HepG2 (cell line): ENCODE results near the gene TRRAP. TPM values are rescaled to one million over a fixed set of nuclear protein-coding genes. Genes with fewer than 3 reads are reported as not detected.

ENCODE experiments used
- CREB3 ChIP-seq: sonication (generic); formaldehyde crosslinking; IDR thresholded peaks from 2 replicates; pipeline ENCODE4 v1.5.0; 2020; ENCODE audit warnings: missing genetic modification reagents
- CREBL2 ChIP-seq: sonication (generic); formaldehyde crosslinking; IDR thresholded peaks from 2 replicates; pipeline ENCODE4 v1.8.1; 2023; ENCODE audit warnings: missing genetic modification reagents, mild to moderate bottlenecking, borderline replicate concordance
- DDIT3 ChIP-seq: sonication (generic); formaldehyde crosslinking; IDR thresholded peaks from 2 replicates; pipeline ENCODE4 v1.4.0; 2020; ENCODE audit warnings: mild to moderate bottlenecking, missing genetic modification reagents
- ESRRA ChIP-seq: sonication (generic); formaldehyde crosslinking; IDR thresholded peaks from 2 replicates; pipeline ENCODE4 v1.5.1; 2020; ENCODE audit warnings: mild to moderate bottlenecking, low read depth, missing genetic modification reagents
- ETV5 ChIP-seq: IDR thresholded peaks from 2 replicates; pipeline ENCODE4 v1.6.1; 2018; ENCODE audit warnings: missing biosample characterization, missing genetic modification reagents, inconsistent platforms, borderline replicate concordance
- HDAC6 ChIP-seq: fragments of 200-600 bp; sonication (generic); IDR thresholded peaks from 2 replicates; pipeline ENCODE4 v1.7.0; 2017; ENCODE audit warnings: mild to moderate bottlenecking, antibody characterized with exemption, low read length, low read depth
- IKZF5 ChIP-seq: IDR thresholded peaks from 2 replicates; pipeline ENCODE4 v1.6.1; 2018; ENCODE audit warnings: missing genetic modification reagents, mild to moderate bottlenecking, missing compliant biosample characterization
- MAX ChIP-seq: IDR thresholded peaks from 2 replicates; pipeline ENCODE4 v1.6.1; 2012; ENCODE audit warnings: inconsistent platforms
- MXD3 ChIP-seq: IDR thresholded peaks from 2 replicates; pipeline ENCODE4 v1.6.1; 2016; ENCODE audit warnings: mild to moderate bottlenecking, missing biosample characterization, missing genetic modification reagents
- RXRA ChIP-seq: sonication (generic); formaldehyde crosslinking; IDR thresholded peaks from 2 replicates; pipeline ENCODE4 v1.5.1; 2020; ENCODE audit warnings: missing genetic modification reagents
- TFDP1 ChIP-seq: IDR thresholded peaks from 2 replicates; pipeline ENCODE4 v1.6.1; 2016; ENCODE audit warnings: missing compliant biosample characterization, missing genetic modification reagents, borderline replicate concordance
- U2AF1 ChIP-seq: fragments of 200-400 bp; formaldehyde crosslinking; optimal IDR thresholded peaks from 2 replicates; pipeline ENCODE3; 2017; ENCODE audit warnings: mild to moderate bottlenecking, low read depth, low read length
- ZBTB33 ChIP-seq: sonication (generic); formaldehyde crosslinking; IDR thresholded peaks from 2 replicates; pipeline ENCODE4 v1.4.0; 2020; ENCODE audit warnings: missing genetic modification reagents
- ZFP91 ChIP-seq: sonication (generic); formaldehyde crosslinking; IDR thresholded peaks from 2 replicates; pipeline ENCODE4 v1.9.0; 2022; ENCODE audit warnings: missing genetic modification reagents, mild to moderate bottlenecking, borderline replicate concordance
- ZNF274 ChIP-seq: sonication (generic); formaldehyde crosslinking; IDR thresholded peaks from 2 replicates; pipeline ENCODE4 v1.5.1; 2020; ENCODE audit warnings: mild to moderate bottlenecking, missing genetic modification reagents
- ZNF350 ChIP-seq: sonication (generic); formaldehyde crosslinking; IDR thresholded peaks from 2 replicates; pipeline ENCODE4 v1.4.0; 2020; ENCODE audit warnings: mild to moderate bottlenecking, low read depth, missing genetic modification reagents, borderline replicate concordance
- ZNF605 ChIP-seq: sonication (generic); formaldehyde crosslinking; IDR thresholded peaks from 2 replicates; pipeline ENCODE4 v1.8.0; 2022; ENCODE audit warnings: mild to moderate bottlenecking, missing genetic modification reagents
- ZNF629 ChIP-seq: sonication (generic); formaldehyde crosslinking; conservative IDR thresholded peaks from 2 replicates; pipeline ENCODE4 v1.5.0; 2020; ENCODE audit warnings: missing genetic modification reagents
- ZZZ3 ChIP-seq: sonication (generic); formaldehyde crosslinking; IDR thresholded peaks from 2 replicates; pipeline ENCODE4 v1.4.0; 2020; ENCODE audit warnings: missing genetic modification reagents, mild to moderate bottlenecking, borderline replicate concordance
- polyA plus RNA-seq, 8 experiments: library from polyadenylated mRNA; depleted of rRNA in 3 of 8; stranded (reverse) in 7 of 8; unstranded in 1 of 8; fragments of >200 nt; fragmentation: Illumina TruSeq in 4 of 8; extraction: Trizol in 4 of 8; gene quantifications; 2 replicates each; pipeline versions ENCODE4 v1.2.1 to v1.2.3, GENCODE V29; 2011 to 2016; ENCODE audit warnings: low read depth in 4 of 8, missing spikeins in 1 of 8, mixed read lengths in 1 of 8; ENCODE audit not compliant: insufficient read depth in 1 of 8
- total RNA-seq, 5 experiments: library from RNA; depleted of rRNA; stranded (reverse); fragments of >200 nt; fragmentation: Illumina TruSeq; extraction: Trizol; gene quantifications; 2 replicates each; pipeline ENCODE4 v1.2.3, GENCODE V29; 2016; ENCODE audit warnings: low read depth in 1 of 5

Gene TRRAP
- total and polyA plus RNA-seq, 2 of the 13 experiments (the other 11 are each of a cell fraction or from before 2014, with no cell fraction given): 8.6 to 10.5 TPM

GRCh38 chr7:98878365-98879197 is at the start of gene TRRAP (continued):
- TF ChIP-seq TFDP1 (CRISPR knock-in tag): peak; percentile 44; the same call in 1 of the 2 replicates
- TF ChIP-seq ESRRA: no peak
- TF ChIP-seq MXD3 (CRISPR knock-in tag): peak; percentile 70; the same call in 1 of the 2 replicates
- no peak for TF ChIP-seq HDAC6
- TF ChIP-seq ZNF350 (CRISPR knock-in tag): no peak
- TF ChIP-seq CREBL2: peak; percentile 79; the same call in 1 of the 2 replicates
- TF ChIP-seq MAX: 0 out of 2 replicates have a peak, but pooled peaks have one; percentile 43
- 0 out of 2 replicates have a peak, but pooled peaks have one; percentile 21 for TF ChIP-seq RXRA (CRISPR knock-in tag)
- no peak for TF ChIP-seq DDIT3
- TF ChIP-seq ETV5 (CRISPR knock-in tag): peak; percentile 32; the same call in 1 of the 2 replicates
- no peak for TF ChIP-seq ZBTB33 (CRISPR knock-in tag)
- TF ChIP-seq U2AF1: peak; percentile 85
- peak; percentile 61; the same call in 1 of the 2 replicates for TF ChIP-seq ZNF274 (CRISPR knock-in tag)
- no peak for TF ChIP-seq ZZZ3
- peak; percentile 9; the same call in 1 of the 2 replicates for TF ChIP-seq ZNF605 (CRISPR knock-in tag)
- TF ChIP-seq ZFP91 (CRISPR knock-in tag): peak; percentile 97
- TF ChIP-seq ZNF629 (CRISPR knock-in tag): peak; percentile 29; the same call in 1 of the 2 replicates
- TF ChIP-seq IKZF5 (CRISPR knock-in tag): peak; percentile 50; the same call in 1 of the 2 replicates
- TF ChIP-seq CREB3 (CRISPR knock-in tag): peak; percentile 80; the same call in 1 of the 2 replicates
